Measurements from ENCODE around the gene ETF1. TPM values are rescaled to one million over a fixed set of nuclear protein-coding genes. Genes with fewer than 3 reads are reported as not detected.

Gene ETF1
- total and polyA plus RNA-seq, 9 of the 15 experiments (the other 6 are each of a cell fraction or from before 2014, with no cell fraction given): 53.7 to 209 (median 164) TPM

GRCh38 chr5:138573949-138574670 lies 31.1 kb upstream of the ETF1 start (continued):
- TF ChIP-seq SMARCB1 (IDR thresholded peaks at IDR 0.05; ENCODE audit: insufficient read length, low read depth) (no peak), ZNF12 (CRISPR knock-in tag; IDR thresholded peaks at IDR 0.05) (no peak), NR1H2 (CRISPR knock-in tag; IDR thresholded peaks at IDR 0.05) (no peak), ZBTB40 (IDR thresholded peaks at IDR 0.05) (peak; percentile 54; the same call in 1 of the 2 replicates), ZBTB40 (CRISPR knock-in tag; IDR thresholded peaks at IDR 0.05) (no peak), NFXL1 (CRISPR knock-in tag; IDR thresholded peaks at IDR 0.05) (no peak)
